ENCODE measurements around the gene CEP41. TPM values are rescaled to one million over a fixed set of nuclear protein-coding genes. Genes with fewer than 3 reads are reported as not detected.

Gene CEP41
- total RNA-seq, 2 experiments from 2014 or later: 19.6 to 35.4 TPM

DNA sequence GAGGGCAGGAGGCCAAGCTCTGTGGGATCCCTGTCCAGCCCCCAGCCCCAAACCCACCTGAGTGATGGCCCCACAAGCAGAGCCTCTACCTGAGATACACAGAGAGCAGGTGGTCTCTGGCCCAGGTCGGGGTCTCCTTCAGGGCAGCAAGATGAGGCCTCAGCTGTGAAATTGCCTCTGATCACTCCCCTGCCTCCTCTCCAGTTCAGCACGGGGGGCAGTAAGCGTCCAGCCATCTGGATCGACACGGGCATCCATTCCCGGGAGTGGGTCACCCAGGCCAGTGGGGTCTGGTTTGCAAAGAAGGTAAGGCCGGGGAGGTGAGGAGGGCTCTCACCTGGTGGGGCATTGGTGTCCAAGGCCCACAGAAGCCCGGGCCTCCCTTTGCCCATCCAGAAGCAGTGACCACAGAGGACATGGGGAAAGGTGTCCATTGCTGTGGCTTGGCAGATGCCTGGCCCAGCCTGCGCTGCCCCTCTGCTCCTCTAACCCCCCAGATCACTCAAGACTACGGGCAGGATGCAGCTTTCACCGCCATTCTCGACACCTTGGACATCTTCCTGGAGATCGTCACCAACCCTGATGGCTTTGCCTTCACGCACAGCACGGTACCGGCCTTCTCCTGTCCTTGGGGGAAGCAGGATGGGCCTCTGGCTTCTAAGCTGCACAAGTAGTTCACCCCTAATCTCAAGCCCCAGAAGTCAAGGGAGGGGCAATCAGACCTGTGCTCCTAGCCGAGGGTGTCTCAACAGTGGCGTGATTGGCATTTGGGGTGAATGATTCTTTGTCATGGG is 57.4 kb downstream of the CEP41 start:
- Histone ChIP-seq H3K27ac (ENCODE audit: low read depth, low read length, poor library complexity, severe bottlenecking) (no peak overlapping the region), H2AFZ (ENCODE audit: low read length) (no peak overlapping the region), H3K9me3 (ENCODE audit: low read length) (no peaks in the 10 kb centered on the region), H4K20me1 (ENCODE audit: insufficient read depth, low read length) (no peaks in the 10 kb centered on the region), H3K4me1 (ENCODE audit: insufficient read depth, low read length, poor library complexity, severe bottlenecking) (no peaks in the 10 kb centered on the region), H3K79me2 (ENCODE audit: insufficient read depth, low read depth, low read length) (no peaks in the 10 kb centered on the region), H3K4me2 (ENCODE audit: low read length) (no peak overlapping the region), H3K9me2 (ENCODE audit: insufficient read depth, low read length) (no peaks in the 10 kb centered on the region), H3K4me3 (ENCODE audit: low read depth, low read length, poor library complexity, severe bottlenecking) (no peak overlapping the region), H3K36me3 (ENCODE audit: insufficient read depth, low read length) (no peaks in the 10 kb centered on the region)
- ChIA-PET CTCF (ENCODE audit: unreplicated experiment) (no interaction called here), POLR2A (no interaction called here)
- intact Hi-C loops (cut with micrococcal nuclease; ENCODE audit: unreplicated experiment): no loop called here
- DNase-seq (ENCODE audit: low spot score): no peak
- no TSS peak for BruUV-seq (replicated peaks)
- TF ChIP-seq, protein P1, sequence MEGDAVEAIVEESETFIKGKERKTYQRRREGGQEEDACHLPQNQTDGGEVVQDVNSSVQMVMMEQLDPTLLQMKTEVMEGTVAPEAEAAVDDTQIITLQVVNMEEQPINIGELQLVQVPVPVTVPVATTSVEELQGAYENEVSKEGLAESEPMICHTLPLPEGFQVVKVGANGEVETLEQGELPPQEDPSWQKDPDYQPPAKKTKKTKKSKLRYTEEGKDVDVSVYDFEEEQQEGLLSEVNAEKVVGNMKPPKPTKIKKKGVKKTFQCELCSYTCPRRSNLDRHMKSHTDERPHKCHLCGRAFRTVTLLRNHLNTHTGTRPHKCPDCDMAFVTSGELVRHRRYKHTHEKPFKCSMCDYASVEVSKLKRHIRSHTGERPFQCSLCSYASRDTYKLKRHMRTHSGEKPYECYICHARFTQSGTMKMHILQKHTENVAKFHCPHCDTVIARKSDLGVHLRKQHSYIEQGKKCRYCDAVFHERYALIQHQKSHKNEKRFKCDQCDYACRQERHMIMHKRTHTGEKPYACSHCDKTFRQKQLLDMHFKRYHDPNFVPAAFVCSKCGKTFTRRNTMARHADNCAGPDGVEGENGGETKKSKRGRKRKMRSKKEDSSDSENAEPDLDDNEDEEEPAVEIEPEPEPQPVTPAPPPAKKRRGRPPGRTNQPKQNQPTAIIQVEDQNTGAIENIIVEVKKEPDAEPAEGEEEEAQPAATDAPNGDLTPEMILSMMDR (conservative IDR thresholded peaks at IDR 0.05; ENCODE audit: low read length): no peak
- TF ChIP-seq EZH2phosphoT487 (IDR thresholded peaks at IDR 0.05; ENCODE audit: borderline replicate concordance, low read depth, low read length): no peak

DNA sequence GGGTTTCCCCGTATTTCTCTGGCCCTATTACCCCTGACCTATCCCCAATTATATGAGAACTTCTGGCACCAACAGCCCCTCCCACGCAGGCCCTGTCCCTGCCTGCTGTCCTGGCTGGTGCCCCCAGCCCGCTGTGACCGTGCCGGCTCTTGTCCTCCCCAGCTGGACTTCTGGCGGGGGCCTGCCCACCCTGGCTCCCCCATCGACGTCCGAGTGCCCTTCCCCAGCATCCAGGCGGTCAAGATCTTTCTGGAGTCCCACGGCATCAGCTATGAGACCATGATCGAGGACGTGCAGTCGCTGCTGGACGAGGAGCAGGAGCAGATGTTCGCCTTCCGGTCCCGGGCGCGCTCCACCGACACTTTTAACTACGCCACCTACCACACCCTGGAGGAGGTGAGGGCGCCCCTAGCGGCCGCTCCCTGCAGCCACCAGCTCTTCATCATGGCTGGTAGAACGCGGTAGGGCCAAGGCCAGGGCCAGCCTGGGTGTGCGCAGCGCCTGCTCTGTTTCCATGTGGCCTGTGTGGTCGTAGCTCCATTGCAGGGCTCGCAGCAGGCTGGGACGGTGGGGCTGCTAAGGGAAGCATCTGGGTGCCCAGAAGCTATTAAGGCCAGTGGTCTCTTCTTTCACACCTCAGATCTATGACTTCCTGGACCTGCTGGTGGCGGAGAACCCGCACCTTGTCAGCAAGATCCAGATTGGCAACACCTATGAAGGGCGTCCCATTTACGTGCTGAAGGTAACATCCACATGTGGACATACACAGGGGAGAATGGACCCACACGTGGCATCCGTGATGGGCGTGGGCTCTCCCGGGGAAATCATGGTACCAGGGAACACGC is 59.1 kb downstream of the CEP41 start:
- Histone ChIP-seq H3K9me2 (ENCODE audit: insufficient read depth, low read length) (no peaks in the 10 kb centered on the region), H3K27ac (ENCODE audit: low read depth, low read length, poor library complexity, severe bottlenecking) (no peak overlapping the region), H3K4me2 (ENCODE audit: low read length) (no peak overlapping the region), H3K4me3 (ENCODE audit: low read depth, low read length, poor library complexity, severe bottlenecking) (no peak overlapping the region), H4K20me1 (ENCODE audit: insufficient read depth, low read length) (no peaks in the 10 kb centered on the region), H3K36me3 (ENCODE audit: insufficient read depth, low read length) (no peaks in the 10 kb centered on the region), H3K4me1 (ENCODE audit: insufficient read depth, low read length, poor library complexity, severe bottlenecking) (no peaks in the 10 kb centered on the region), H3K79me2 (ENCODE audit: insufficient read depth, low read depth, low read length) (no peaks in the 10 kb centered on the region), H2AFZ (ENCODE audit: low read length) (no peak overlapping the region), H3K9me3 (ENCODE audit: low read length) (no peaks in the 10 kb centered on the region)
- no peak for DNase-seq (ENCODE audit: low spot score)
- CTCF ChIA-PET (ENCODE audit: unreplicated experiment): no interaction called here
- TF ChIP-seq, protein P1 (conservative IDR thresholded peaks at IDR 0.05; ENCODE audit: low read length): no peak
- TF ChIP-seq EZH2phosphoT487 (IDR thresholded peaks at IDR 0.05; ENCODE audit: borderline replicate concordance, low read depth, low read length): no peak
- no TSS peak for BruUV-seq (replicated peaks)
- intact Hi-C loops (cut with micrococcal nuclease; ENCODE audit: unreplicated experiment): no loop called here
- POLR2A ChIA-PET: no interaction called here
